A549 (cell line): ENCODE results near the gene MTHFD2L. TPM values are rescaled to one million over a fixed set of nuclear protein-coding genes. Genes with fewer than 3 reads are reported as not detected.
"Not testable (repeated sequence)": the region's sequence is repeated elsewhere in the genome, so short reads cannot be mapped to it uniquely, and the experiment has no call there.

ENCODE experiments used
- ATAC-seq, 2 experiments: fragments of 200-7000 bp in 1 of 2; fragments of >200 bp in 1 of 2; cut with Nextera tagmentation in 1 of 2; cut with Tn5 transposase in 1 of 2; 3 replicates each; pipeline versions ENCODE4 v1.8.0 to v1.9.1; 2018 to 2020; ENCODE audit warnings: mild to moderate bottlenecking in 1 of 2, moderate library complexity in 1 of 2
- CTCF ChIA-PET: fragments of 300-600 bp; sonication (Branson Sonifier 250); formaldehyde crosslinking; extraction: SDS; loops from one replicate; lab custom pipeline; 2021; ENCODE audit warnings: antibody characterized with exemption, inconsistent platforms; lab: Yijun Ruan, JAX
- POLR2A ChIA-PET: fragments of 350-600 bp; formaldehyde crosslinking; extraction: SDS; loops from one replicate; lab custom pipeline; 2021; ENCODE audit warnings: antibody characterized with exemption, inconsistent platforms; lab: Yijun Ruan, JAX
- DNase-seq, 2 experiments: peaks; one replicate each; pipeline versions ENCODE4 v3.0.0 to v3.0.0-alpha.2; 2011 to 2016; ENCODE audit warnings: low read depth in 1 of 2, low spot score in 1 of 2
- FAIRE-seq: peaks from 2 replicates; lab custom pipeline; 2011; peaks lifted over from hg19 to GRCh38; lab: Jason Lieb, UNC
- H3K27ac ChIP-seq, 2 experiments: fragments of >200 bp; sonication (Bioruptor Twin); formaldehyde crosslinking; 3 replicates each; pipeline ENCODE4 v1.5.1; 2016 to 2017
- H3K4me1 ChIP-seq: fragments of >200 bp; sonication (Bioruptor Twin); formaldehyde crosslinking; 3 replicates; pipeline ENCODE4 v1.6.1; 2016
- H3K4me2 ChIP-seq: fragments of >200 bp; sonication (Bioruptor Twin); formaldehyde crosslinking; 3 replicates; pipeline ENCODE4 v1.6.1; 2016
- H3K4me3 ChIP-seq: fragments of >200 bp; sonication (Bioruptor Twin); formaldehyde crosslinking; 3 replicates; pipeline ENCODE4 v1.5.1; 2016
- H3K9me3 ChIP-seq: fragments of >200 bp; sonication (Bioruptor Twin); formaldehyde crosslinking; 3 replicates; pipeline ENCODE4 v1.6.1; 2016
- ATOH8 ChIP-seq: fragments of 250-450 bp; sonication (Bioruptor Pico); IDR thresholded peaks from 2 replicates; pipeline ENCODE4 v1.5.0; 2020; ENCODE audit warnings: low read depth, mild to moderate bottlenecking, moderate library complexity
- BHLHE40 ChIP-seq: IDR thresholded peaks from 2 replicates; pipeline ENCODE4 v1.6.1; 2012; ENCODE audit warnings: low read depth, low read length, inconsistent platforms
- CTCF ChIP-seq: fragments of >200 bp; sonication (Bioruptor Twin); formaldehyde crosslinking; IDR thresholded peaks from 3 replicates; pipeline ENCODE4 v1.5.1; 2016
- E2F6 ChIP-seq: IDR thresholded peaks from 2 replicates; pipeline ENCODE4 v1.6.1; 2012; ENCODE audit warnings: low read depth, borderline replicate concordance
- EHF ChIP-seq: fragments of 250-450 bp; sonication (Bioruptor Pico); IDR thresholded peaks from 2 replicates; pipeline ENCODE4 v1.5.0; 2020; ENCODE audit warnings: mild to moderate bottlenecking
- FOSB ChIP-seq: fragments of 250-450 bp; sonication (Bioruptor Pico); IDR thresholded peaks from 2 replicates; pipeline ENCODE4 v1.5.0; 2020; ENCODE audit warnings: mild to moderate bottlenecking, moderate library complexity
- HES2 ChIP-seq: fragments of >200 bp; sonication (Bioruptor Twin); formaldehyde crosslinking; IDR thresholded peaks from 2 replicates; pipeline ENCODE4 v1.6.1; 2016
- HEYL ChIP-seq: fragments of 250-450 bp; sonication (Bioruptor Pico); IDR thresholded peaks from 2 replicates; pipeline ENCODE4 v1.8.0; 2021; ENCODE audit warnings: mild to moderate bottlenecking, moderate library complexity
- HOXA7 ChIP-seq: fragments of 250-450 bp; sonication (Bioruptor Pico); IDR thresholded peaks from 2 replicates; pipeline ENCODE4 v1.5.0; 2020; ENCODE audit warnings: mild to moderate bottlenecking, moderate library complexity
- HOXB5 ChIP-seq: fragments of 250-450 bp; sonication (Bioruptor Pico); IDR thresholded peaks from 2 replicates; pipeline ENCODE4 v1.5.0; 2020; ENCODE audit warnings: mild to moderate bottlenecking, moderate library complexity
- JUNB ChIP-seq: fragments of >200 bp; sonication (Bioruptor Twin); formaldehyde crosslinking; IDR thresholded peaks from 2 replicates; pipeline ENCODE4 v1.6.1; 2016
- KDM1A ChIP-seq: fragments of 200-600 bp; sonication (generic); IDR thresholded peaks from 2 replicates; pipeline ENCODE4 v1.6.1; 2016; ENCODE audit warnings: low read depth, mild to moderate bottlenecking
- MAX ChIP-seq: IDR thresholded peaks from 2 replicates; pipeline ENCODE4 v1.6.1; 2012
- MYC ChIP-seq: IDR thresholded peaks from 2 replicates; pipeline ENCODE4 v1.6.1; 2012; ENCODE audit warnings: mild to moderate bottlenecking, inconsistent platforms, low read length, improper control_type of control experiment, borderline replicate concordance
- NPAS2 ChIP-seq: fragments of 250-450 bp; sonication (Bioruptor Pico); IDR thresholded peaks from 2 replicates; pipeline ENCODE4 v1.8.0; 2022; ENCODE audit warnings: mild to moderate bottlenecking, moderate library complexity, borderline replicate concordance
- POLR2AphosphoS2 ChIP-seq: conservative IDR thresholded peaks from 2 replicates; pipeline ENCODE4 v1.6.1; 2012; ENCODE audit warnings: low read length, improper control_type of control experiment, inconsistent platforms
- RFX5 ChIP-seq: fragments of 450-650 bp; IDR thresholded peaks from 2 replicates; pipeline ENCODE4 v1.7.1; 2014; ENCODE audit warnings: antibody characterized with exemption, mild to moderate bottlenecking, moderate library complexity
- RNF2 ChIP-seq: fragments of 200-600 bp; sonication (generic); IDR thresholded peaks from 2 replicates; pipeline ENCODE4 v1.6.1; 2016; ENCODE audit warnings: low read depth, mild to moderate bottlenecking, antibody characterized with exemption, moderate library complexity, borderline replicate concordance
- TFCP2L1 ChIP-seq: fragments of 250-450 bp; sonication (Bioruptor Pico); IDR thresholded peaks from 2 replicates; pipeline ENCODE4 v1.5.0; 2021; ENCODE audit warnings: mild to moderate bottlenecking
- TP53 ChIP-seq: fragments of 250-450 bp; sonication (Bioruptor Pico); IDR thresholded peaks from 2 replicates; pipeline ENCODE4 v1.5.0; 2021; ENCODE audit warnings: mild to moderate bottlenecking, moderate library complexity
- USF2 ChIP-seq: fragments of 450-650 bp; IDR thresholded peaks from 2 replicates; pipeline ENCODE4 v1.6.1; 2014; ENCODE audit warnings: antibody characterized with exemption
- ZC3H11A ChIP-seq: fragments of 450-650 bp; IDR thresholded peaks from 2 replicates; pipeline ENCODE4 v1.6.1; 2014; ENCODE audit warnings: antibody characterized with exemption, mild to moderate bottlenecking
- ZNF302 ChIP-seq: fragments of 250-450 bp; sonication (Bioruptor Pico); IDR thresholded peaks from 2 replicates; pipeline ENCODE4 v1.9.0; 2021; ENCODE audit warnings: inconsistent platforms, mild to moderate bottlenecking, moderate library complexity
- ZSCAN20 ChIP-seq: fragments of 250-450 bp; sonication (Bioruptor Pico); IDR thresholded peaks from 2 replicates; pipeline ENCODE4 v1.8.0; 2022; ENCODE audit warnings: mild to moderate bottlenecking, moderate library complexity
- WGBS: methylation state at CpG from one replicate; pipeline ENCODE4 v1.1.6; 2017; ENCODE audit errors: missing lambda C conversion rate; 5-methylcytosine and 5-hydroxymethylcytosine counted together
- polyA plus RNA-seq, 4 experiments: library from polyadenylated mRNA; depleted of rRNA in 3 of 4; stranded (reverse); fragments of >200 nt; fragmentation: RNase III in 1 of 4; extraction: RNeasy Plus Mini Kit Qiagen cat#74134 plus additional on column Dnase treatment in 1 of 4; gene quantifications; 2 replicates in 3 of 4; 3 replicates in 1 of 4; pipeline ENCODE4 v1.2.3, GENCODE V29; 2011 to 2017

The MTHFD2L gene
- polyA plus RNA-seq, 2 of the 4 experiments (the other 2 are of a cell fraction), result 8.5 to 19.3 TPM

- TF ChIP-seq BHLHE40 (no peak), TFCP2L1 (CRISPR knock-in tag) (no peak), HES2 (no peak), ZNF302 (no peak), TP53 (CRISPR knock-in tag) (no peak), JUNB (no peak), POLR2AphosphoS2 (no peak)
- TF ChIP-seq, all 56 proteins: peak for 0
Measured at GRCh38 chr4:74338792-74339333, 180.9 kb downstream of the MTHFD2L start (continued).

- POLR2A ChIA-PET, result no interaction called here
- H3K4me1 ChIP-seq, result no peaks in the 10 kb centered on the region
- DNase-seq (no peak), ATAC-seq (no peak), FAIRE-seq (no peak)
- no peak overlapping the region for H3K4me2 ChIP-seq
- no peak overlapping the region for H3K27ac ChIP-seq
- TF ChIP-seq KDM1A, result no peak
- no peak for TF ChIP-seq POLR2AphosphoS2
- TF ChIP-seq FOSB (CRISPR knock-in tag), result no peak
- TF ChIP-seq ZNF302, result no peak
- TF ChIP-seq HOXA7 (CRISPR knock-in tag), result no peak
- no peak for TF ChIP-seq HOXB5 (CRISPR knock-in tag)
- no peak for TF ChIP-seq RNF2
- no peak for TF ChIP-seq HES2
- TF ChIP-seq RFX5, result no peak
- no peak for TF ChIP-seq NPAS2 (CRISPR knock-in tag)
- no peak for TF ChIP-seq CTCF
- no peak for TF ChIP-seq MYC
- TF ChIP-seq MAX, result no peak
- TF ChIP-seq BHLHE40, result no peak
- no peak for TF ChIP-seq ZSCAN20 (CRISPR knock-in tag)
- CTCF ChIA-PET, result no interaction called here
- peaks cover 10% of the 10 kb centered on the region; the same call in 2 of the 3 replicates for H3K9me3 ChIP-seq
- H3K4me3 ChIP-seq, result no peak overlapping the region
Measured at GRCh38 chr4:74339501-74339900, 181.6 kb downstream of the MTHFD2L start.

GRCh38 chr4:74340421-74340820, 182.5 kb downstream of the MTHFD2L start:
- ATAC-seq, H3K4me3 ChIP-seq, POLR2A ChIA-PET, DNase-seq, H3K4me1 ChIP-seq, FAIRE-seq, CTCF ChIA-PET, H3K27ac ChIP-seq, H3K4me2 ChIP-seq: not testable (repeated sequence)
- peaks cover 11% of the 10 kb centered on the region; the same call in 2 of the 3 replicates for H3K9me3 ChIP-seq

GRCh38 chr4:74344031-74344430, 186.1 kb downstream of the MTHFD2L start:
- no peak overlapping the region for H3K27ac ChIP-seq
- ChIA-PET CTCF (interaction anchor here (0.6 to 2.2 kb wide), 2 partner anchors 14 to 1311 kb away, joined by 3 to 6 read pairs; no protein-coding TSS in a partner anchor), POLR2A (no interaction called here)
- FAIRE-seq (no peak), ATAC-seq (no peak), DNase-seq (no peak)
- H3K4me2 ChIP-seq, result no peak overlapping the region
- H3K4me1 ChIP-seq, result no peaks in the 10 kb centered on the region
- peaks cover 11% of the 10 kb centered on the region; the same call in 2 of the 3 replicates for H3K9me3 ChIP-seq
- 75% methylated on average over 1 of the region's 1 CpG for WGBS
- H3K4me3 ChIP-seq, result no peak overlapping the region
- no peak for TF ChIP-seq FOSB (CRISPR knock-in tag)
- no peak for TF ChIP-seq E2F6
- no peak for TF ChIP-seq ZC3H11A
- no peak for TF ChIP-seq USF2
- no peak for TF ChIP-seq TP53 (CRISPR knock-in tag)
- no peak for TF ChIP-seq EHF (CRISPR knock-in tag)
- no peak for TF ChIP-seq HOXA7 (CRISPR knock-in tag)
- no peak for TF ChIP-seq ATOH8
- TF ChIP-seq HEYL, result no peak
